K562 (cell line): ENCODE results near the gene OPRD1. TPM values are rescaled to one million over a fixed set of nuclear protein-coding genes. Genes with fewer than 3 reads are reported as not detected.
A peak's percentile ranks its signal among the peaks of the same experiment; 100 is the strongest.

Experiments used
- ELF1 ChIP-seq: fragments of 200-800 bp; sonication (Bioruptor generic); IDR thresholded peaks from 2 replicates; pipeline ENCODE4 v1.6.1; 2016; ENCODE audit warnings: missing genetic modification characterization, missing compliant biosample characterization
- ESRRB ChIP-seq: fragments of 250-450 bp; sonication (Bioruptor Pico); IDR thresholded peaks from 2 replicates; pipeline ENCODE4 v1.5.0; 2020; ENCODE audit warnings: mild to moderate bottlenecking, moderate library complexity, borderline replicate concordance
- FOXP1 ChIP-seq: sonication (generic); formaldehyde crosslinking; IDR thresholded peaks from 2 replicates; pipeline ENCODE4 v1.8.0; 2022; ENCODE audit warnings: mild to moderate bottlenecking, missing genetic modification reagents
- MTA3 ChIP-seq: fragments of 450-650 bp; formaldehyde crosslinking; IDR thresholded peaks from 2 replicates; pipeline ENCODE4 v1.6.1; 2017; ENCODE audit warnings: mild to moderate bottlenecking, borderline replicate concordance
- polyA plus RNA-seq, 8 experiments: library from polyadenylated mRNA; depleted of rRNA in 4 of 8; stranded (reverse) in 5 of 8; unstranded in 3 of 8; fragments of >200 nt; fragmentation: Nextera tagmentation in 2 of 8; fragmentation: Illumina TruSeq in 1 of 8; extraction: Ambion mirVana in 2 of 8; extraction: Trizol in 1 of 8; gene quantifications; 2 replicates each; pipeline versions ENCODE4 v1.2.1 to v1.2.3, GENCODE V29; 2011 to 2014; ENCODE audit warnings: inconsistent platforms in 1 of 8, missing spikeins in 1 of 8
- total RNA-seq, 7 experiments: library from RNA; depleted of rRNA in 6 of 7; stranded (reverse); fragments of >200 nt in 6 of 7; fragmentation: Illumina TruSeq in 2 of 7; extraction: Trizol in 2 of 7; gene quantifications; 2 replicates each; pipeline versions ENCODE4 v1.2.1 to v1.2.3, GENCODE V29; 2011 to 2021; ENCODE audit warnings: low replicate concordance in 1 of 7
- TF ChIP-seq, protein P1 (sequence below), 2 experiments: fragments of 450-650 bp; conservative IDR thresholded peaks; 2 replicates each; pipeline ENCODE4 v1.6.1; 2017; ENCODE audit warnings: mild to moderate bottlenecking in 2 of 2, moderate library complexity in 2 of 2
- TF ChIP-seq, protein P2 (sequence below): fragments of 250-450 bp; sonication (Bioruptor Pico); IDR thresholded peaks from 2 replicates; pipeline ENCODE4 v1.4.0; 2020; ENCODE audit warnings: mild to moderate bottlenecking, moderate library complexity
- TF ChIP-seq, protein P3 (sequence below): fragments of 450-650 bp; IDR thresholded peaks from 2 replicates; pipeline ENCODE4 v1.6.1; 2016; ENCODE audit warnings: antibody characterized with exemption
- TF ChIP-seq, protein P4 (sequence below), 2 experiments: fragments of 200-800 bp in 1 of 2; sonication (Bioruptor generic) in 1 of 2; sonication (generic) in 1 of 2; formaldehyde crosslinking in 1 of 2; IDR thresholded peaks in 1 of 2; conservative IDR thresholded peaks in 1 of 2; 2 replicates each; pipeline versions ENCODE4 v1.5.0 to v1.6.1; 2016 to 2020; ENCODE audit warnings: missing compliant biosample characterization in 1 of 2, missing genetic modification characterization in 1 of 2, missing genetic modification reagents in 1 of 2
- TF ChIP-seq, protein P5 (sequence below): sonication (generic); formaldehyde crosslinking; IDR thresholded peaks from 2 replicates; pipeline ENCODE4 v1.8.0; 2022; ENCODE audit warnings: mild to moderate bottlenecking, missing genetic modification reagents

OPRD1 gene
- total and polyA plus RNA-seq, 9 of the 15 experiments (the other 6 are each of a cell fraction or from before 2014, with no cell fraction given): under 0.01 to 0.03 (median under 0.01) TPM; not detected in 6

DNA sequence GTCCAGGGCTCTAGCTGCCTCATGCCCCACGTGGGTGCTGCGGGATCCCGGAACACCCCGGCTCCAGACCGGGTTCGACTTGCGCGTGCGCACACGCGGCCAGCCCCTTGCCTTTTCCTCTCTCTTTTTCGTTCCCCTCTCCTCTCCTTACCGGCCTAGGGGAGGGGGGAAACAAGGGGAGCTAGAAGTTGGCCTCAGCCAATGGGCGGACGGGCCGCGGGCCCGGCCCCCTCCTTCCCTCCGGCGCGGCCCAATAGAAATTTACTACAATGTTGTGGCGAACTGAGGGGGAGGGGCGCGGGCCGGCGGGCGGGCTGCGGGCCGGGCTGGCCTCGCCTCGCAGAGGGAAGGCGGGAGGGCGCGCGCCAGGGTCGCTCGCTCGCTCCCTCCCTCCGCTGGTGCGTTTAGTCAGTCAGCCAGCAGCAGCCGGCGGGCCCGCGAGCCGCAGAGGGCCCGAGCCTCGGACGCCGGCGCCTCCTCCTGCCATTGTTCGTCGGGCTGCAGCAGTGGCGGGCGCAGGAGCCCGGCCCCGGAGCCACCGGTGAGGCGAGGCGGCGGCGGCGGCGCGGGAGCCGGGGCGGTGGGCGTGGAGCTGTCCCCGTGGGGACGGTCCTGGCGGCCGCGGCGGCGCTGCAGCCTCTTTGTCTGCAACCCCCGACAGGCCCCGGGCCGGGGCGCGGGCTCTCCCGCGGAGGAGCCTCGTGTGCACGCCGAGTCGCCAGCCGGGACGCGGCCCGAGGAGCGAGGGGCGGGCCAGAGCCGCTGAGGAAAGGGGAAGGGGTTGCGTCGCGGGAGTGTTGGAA lies 102.5 kb downstream of the OPRD1 start, which contains the start of gene EPB41 (continued):
- TF ChIP-seq, protein P1, sequence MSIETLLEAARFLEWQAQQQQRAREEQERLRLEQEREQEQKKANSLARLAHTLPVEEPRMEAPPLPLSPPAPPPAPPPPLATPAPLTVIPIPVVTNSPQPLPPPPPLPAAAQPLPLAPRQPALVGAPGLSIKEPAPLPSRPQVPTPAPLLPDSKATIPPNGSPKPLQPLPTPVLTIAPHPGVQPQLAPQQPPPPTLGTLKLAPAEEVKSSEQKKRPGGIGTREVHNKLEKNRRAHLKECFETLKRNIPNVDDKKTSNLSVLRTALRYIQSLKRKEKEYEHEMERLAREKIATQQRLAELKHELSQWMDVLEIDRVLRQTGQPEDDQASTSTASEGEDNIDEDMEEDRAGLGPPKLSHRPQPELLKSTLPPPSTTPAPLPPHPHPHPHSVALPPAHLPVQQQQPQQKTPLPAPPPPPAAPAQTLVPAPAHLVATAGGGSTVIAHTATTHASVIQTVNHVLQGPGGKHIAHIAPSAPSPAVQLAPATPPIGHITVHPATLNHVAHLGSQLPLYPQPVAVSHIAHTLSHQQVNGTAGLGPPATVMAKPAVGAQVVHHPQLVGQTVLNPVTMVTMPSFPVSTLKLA (conservative IDR thresholded peaks at IDR 0.05): peak; percentile 94 to 97
- TF ChIP-seq FOXP1 (CRISPR knock-in tag) (peak; percentile 89; the same call in 1 of the 2 replicates), MTA3 (peak; percentile 18), ELF1 (tag) (0 out of 2 replicates have a peak, but pooled peaks have one; percentile 21), ESRRB (no peak)
- TF ChIP-seq, protein P2, sequence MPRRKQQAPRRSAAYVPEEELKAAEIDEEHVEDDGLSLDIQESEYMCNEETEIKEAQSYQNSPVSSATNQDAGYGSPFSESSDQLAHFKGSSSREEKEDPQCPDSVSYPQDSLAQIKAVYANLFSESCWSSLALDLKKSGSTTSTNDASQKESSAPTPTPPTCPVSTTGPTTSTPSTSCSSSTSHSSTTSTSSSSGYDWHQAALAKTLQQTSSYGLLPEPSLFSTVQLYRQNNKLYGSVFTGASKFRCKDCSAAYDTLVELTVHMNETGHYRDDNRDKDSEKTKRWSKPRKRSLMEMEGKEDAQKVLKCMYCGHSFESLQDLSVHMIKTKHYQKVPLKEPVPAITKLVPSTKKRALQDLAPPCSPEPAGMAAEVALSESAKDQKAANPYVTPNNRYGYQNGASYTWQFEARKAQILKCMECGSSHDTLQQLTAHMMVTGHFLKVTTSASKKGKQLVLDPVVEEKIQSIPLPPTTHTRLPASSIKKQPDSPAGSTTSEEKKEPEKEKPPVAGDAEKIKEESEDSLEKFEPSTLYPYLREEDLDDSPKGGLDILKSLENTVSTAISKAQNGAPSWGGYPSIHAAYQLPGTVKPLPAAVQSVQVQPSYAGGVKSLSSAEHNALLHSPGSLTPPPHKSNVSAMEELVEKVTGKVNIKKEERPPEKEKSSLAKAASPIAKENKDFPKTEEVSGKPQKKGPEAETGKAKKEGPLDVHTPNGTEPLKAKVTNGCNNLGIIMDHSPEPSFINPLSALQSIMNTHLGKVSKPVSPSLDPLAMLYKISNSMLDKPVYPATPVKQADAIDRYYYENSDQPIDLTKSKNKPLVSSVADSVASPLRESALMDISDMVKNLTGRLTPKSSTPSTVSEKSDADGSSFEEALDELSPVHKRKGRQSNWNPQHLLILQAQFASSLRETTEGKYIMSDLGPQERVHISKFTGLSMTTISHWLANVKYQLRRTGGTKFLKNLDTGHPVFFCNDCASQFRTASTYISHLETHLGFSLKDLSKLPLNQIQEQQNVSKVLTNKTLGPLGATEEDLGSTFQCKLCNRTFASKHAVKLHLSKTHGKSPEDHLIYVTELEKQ (CRISPR knock-in tag): no peak
- TF ChIP-seq, protein P3, sequence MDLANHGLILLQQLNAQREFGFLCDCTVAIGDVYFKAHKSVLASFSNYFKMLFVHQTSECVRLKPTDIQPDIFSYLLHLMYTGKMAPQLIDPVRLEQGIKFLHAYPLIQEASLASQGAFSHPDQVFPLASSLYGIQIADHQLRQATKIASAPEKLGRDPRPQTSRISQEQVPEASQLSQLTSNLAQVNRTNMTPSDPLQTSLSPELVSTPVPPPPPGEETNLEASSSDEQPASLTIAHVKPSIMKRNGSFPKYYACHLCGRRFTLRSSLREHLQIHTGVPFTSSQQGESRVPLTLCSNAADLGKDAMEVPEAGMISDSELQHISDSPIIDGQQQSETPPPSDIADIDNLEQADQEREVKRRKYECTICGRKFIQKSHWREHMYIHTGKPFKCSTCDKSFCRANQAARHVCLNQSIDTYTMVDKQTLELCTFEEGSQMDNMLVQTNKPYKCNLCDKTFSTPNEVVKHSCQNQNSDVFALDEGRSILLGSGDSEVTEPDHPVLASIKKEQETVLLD: peak; percentile 83; the same call in 1 of the 2 replicates
- TF ChIP-seq, protein P4, sequence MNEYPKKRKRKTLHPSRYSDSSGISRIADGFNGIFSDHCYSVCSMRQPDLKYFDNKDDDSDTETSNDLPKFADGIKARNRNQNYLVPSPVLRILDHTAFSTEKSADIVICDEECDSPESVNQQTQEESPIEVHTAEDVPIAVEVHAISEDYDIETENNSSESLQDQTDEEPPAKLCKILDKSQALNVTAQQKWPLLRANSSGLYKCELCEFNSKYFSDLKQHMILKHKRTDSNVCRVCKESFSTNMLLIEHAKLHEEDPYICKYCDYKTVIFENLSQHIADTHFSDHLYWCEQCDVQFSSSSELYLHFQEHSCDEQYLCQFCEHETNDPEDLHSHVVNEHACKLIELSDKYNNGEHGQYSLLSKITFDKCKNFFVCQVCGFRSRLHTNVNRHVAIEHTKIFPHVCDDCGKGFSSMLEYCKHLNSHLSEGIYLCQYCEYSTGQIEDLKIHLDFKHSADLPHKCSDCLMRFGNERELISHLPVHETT (CRISPR knock-in tag; conservative IDR thresholded peaks at IDR 0.05 in 1 of 2, IDR thresholded peaks at IDR 0.05 in 1 of 2): peak in 1 of 2 experiments; percentile 74; a peak in 2 of 4 replicates
- TF ChIP-seq, protein P5, sequence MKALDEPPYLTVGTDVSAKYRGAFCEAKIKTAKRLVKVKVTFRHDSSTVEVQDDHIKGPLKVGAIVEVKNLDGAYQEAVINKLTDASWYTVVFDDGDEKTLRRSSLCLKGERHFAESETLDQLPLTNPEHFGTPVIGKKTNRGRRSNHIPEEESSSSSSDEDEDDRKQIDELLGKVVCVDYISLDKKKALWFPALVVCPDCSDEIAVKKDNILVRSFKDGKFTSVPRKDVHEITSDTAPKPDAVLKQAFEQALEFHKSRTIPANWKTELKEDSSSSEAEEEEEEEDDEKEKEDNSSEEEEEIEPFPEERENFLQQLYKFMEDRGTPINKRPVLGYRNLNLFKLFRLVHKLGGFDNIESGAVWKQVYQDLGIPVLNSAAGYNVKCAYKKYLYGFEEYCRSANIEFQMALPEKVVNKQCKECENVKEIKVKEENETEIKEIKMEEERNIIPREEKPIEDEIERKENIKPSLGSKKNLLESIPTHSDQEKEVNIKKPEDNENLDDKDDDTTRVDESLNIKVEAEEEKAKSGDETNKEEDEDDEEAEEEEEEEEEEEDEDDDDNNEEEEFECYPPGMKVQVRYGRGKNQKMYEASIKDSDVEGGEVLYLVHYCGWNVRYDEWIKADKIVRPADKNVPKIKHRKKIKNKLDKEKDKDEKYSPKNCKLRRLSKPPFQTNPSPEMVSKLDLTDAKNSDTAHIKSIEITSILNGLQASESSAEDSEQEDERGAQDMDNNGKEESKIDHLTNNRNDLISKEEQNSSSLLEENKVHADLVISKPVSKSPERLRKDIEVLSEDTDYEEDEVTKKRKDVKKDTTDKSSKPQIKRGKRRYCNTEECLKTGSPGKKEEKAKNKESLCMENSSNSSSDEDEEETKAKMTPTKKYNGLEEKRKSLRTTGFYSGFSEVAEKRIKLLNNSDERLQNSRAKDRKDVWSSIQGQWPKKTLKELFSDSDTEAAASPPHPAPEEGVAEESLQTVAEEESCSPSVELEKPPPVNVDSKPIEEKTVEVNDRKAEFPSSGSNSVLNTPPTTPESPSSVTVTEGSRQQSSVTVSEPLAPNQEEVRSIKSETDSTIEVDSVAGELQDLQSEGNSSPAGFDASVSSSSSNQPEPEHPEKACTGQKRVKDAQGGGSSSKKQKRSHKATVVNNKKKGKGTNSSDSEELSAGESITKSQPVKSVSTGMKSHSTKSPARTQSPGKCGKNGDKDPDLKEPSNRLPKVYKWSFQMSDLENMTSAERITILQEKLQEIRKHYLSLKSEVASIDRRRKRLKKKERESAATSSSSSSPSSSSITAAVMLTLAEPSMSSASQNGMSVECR (CRISPR knock-in tag): peak; percentile 86; the same call in 1 of the 2 replicates
